ENCODE data around the gene TULP1. TPM values are rescaled to one million over a fixed set of nuclear protein-coding genes. Genes with fewer than 3 reads are reported as not detected.
A peak's percentile ranks its signal among the peaks of the same experiment; 100 is the strongest.

TULP1 gene
- total and polyA plus RNA-seq, 2 of the 13 experiments (the other 11 are each of a cell fraction or from before 2014, with no cell fraction given), result not detected

DNA sequence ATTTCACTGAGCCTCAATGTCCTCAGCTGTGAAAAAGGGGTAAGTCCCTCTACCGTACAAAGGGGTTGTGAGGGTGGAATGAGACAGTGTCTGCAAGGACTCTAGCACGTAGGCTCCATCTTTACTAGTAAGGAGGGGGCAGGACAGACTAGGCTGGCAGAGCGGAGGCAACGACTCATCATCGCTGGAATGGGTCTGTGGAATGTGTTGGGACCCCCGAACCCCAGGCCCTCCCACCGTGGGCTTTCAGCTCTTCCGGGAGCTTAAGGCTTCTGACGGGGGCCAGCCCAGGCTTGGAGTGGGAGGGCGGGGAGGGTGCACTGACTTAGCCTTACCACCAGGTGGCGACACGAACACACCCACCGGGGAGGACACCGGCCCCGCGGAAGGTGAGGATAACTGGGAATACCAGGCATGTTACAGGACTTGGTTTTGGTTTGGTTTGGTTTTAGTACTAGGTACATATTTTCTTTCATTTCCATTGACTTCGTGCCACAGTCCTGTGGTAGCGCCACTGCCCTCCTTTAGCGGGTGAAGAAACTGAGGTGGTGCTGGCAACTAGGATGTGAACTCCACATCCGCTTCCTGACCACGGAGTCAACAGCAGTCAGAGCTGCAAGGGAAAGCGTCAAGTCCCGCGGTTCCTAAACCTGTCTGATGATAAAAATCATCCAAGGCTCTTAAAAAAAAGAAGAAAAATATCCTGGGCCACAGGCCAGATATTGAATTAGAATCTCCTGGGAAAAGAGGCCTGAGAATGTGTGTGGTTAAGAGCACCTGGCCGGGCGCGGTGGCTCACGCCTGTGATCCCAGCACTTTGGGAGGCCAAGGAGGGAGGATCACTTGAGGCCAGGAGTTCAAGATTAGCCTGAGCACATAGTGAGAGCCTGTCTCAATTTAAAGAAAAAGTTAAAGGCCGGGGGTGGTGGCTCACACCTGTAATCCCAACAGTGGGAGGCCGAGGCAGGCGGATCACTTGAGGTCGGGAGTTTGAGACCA lies 10.3 kb upstream of the TULP1 start (continued):
- TF ChIP-seq, protein P1, sequence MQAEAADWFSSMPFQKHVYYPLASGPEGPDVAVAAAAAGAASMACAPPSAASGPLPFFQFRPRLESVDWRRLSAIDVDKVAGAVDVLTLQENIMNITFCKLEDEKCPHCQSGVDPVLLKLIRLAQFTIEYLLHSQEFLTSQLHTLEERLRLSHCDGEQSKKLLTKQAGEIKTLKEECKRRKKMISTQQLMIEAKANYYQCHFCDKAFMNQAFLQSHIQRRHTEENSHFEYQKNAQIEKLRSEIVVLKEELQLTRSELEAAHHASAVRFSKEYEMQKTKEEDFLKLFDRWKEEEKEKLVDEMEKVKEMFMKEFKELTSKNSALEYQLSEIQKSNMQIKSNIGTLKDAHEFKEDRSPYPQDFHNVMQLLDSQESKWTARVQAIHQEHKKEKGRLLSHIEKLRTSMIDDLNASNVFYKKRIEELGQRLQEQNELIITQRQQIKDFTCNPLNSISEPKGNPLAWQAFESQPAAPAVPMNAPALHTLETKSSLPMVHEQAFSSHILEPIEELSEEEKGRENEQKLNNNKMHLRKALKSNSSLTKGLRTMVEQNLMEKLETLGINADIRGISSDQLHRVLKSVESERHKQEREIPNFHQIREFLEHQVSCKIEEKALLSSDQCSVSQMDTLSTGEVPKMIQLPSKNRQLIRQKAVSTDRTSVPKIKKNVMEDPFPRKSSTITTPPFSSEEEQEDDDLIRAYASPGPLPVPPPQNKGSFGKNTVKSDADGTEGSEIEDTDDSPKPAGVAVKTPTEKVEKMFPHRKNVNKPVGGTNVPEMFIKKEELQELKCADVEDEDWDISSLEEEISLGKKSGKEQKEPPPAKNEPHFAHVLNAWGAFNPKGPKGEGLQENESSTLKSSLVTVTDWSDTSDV (CRISPR knock-in tag; IDR thresholded peaks at IDR 0.05), result no peak
- TF ChIP-seq PLRG1 (conservative IDR thresholded peaks at IDR 0.05) (no peak), GTF3A (CRISPR knock-in tag; conservative IDR thresholded peaks at IDR 0.05) (no peak), SSRP1 (CRISPR knock-in tag; IDR thresholded peaks at IDR 0.05) (0 out of 2 replicates have a peak, but pooled peaks have one; percentile 50), HHEX (CRISPR knock-in tag; IDR thresholded peaks at IDR 0.05) (no peak), ZNF598 (CRISPR knock-in tag; IDR thresholded peaks at IDR 0.05; ENCODE audit: borderline replicate concordance) (no peak), SMYD3 (CRISPR knock-in tag; IDR thresholded peaks at IDR 0.05) (no peak), ZNF781 (CRISPR knock-in tag; IDR thresholded peaks at IDR 0.05; ENCODE audit: borderline replicate concordance, not compliant biosample characterization) (no peak), FOXO1 (CRISPR knock-in tag; IDR thresholded peaks at IDR 0.05) (no peak), ZNF761 (CRISPR knock-in tag; conservative IDR thresholded peaks at IDR 0.05) (0 out of 2 replicates have a peak, but pooled peaks have one; percentile 30), SNAI1 (CRISPR knock-in tag; IDR thresholded peaks at IDR 0.05; ENCODE audit: borderline replicate concordance) (no peak), ZNF33B (CRISPR knock-in tag; IDR thresholded peaks at IDR 0.05) (no peak), MAFG (CRISPR knock-in tag; IDR thresholded peaks at IDR 0.05) (no peak), ZEB1 (IDR thresholded peaks at IDR 0.05; ENCODE audit: insufficient replicate concordance, low read depth) (no peak)
- TF ChIP-seq, protein P2, sequence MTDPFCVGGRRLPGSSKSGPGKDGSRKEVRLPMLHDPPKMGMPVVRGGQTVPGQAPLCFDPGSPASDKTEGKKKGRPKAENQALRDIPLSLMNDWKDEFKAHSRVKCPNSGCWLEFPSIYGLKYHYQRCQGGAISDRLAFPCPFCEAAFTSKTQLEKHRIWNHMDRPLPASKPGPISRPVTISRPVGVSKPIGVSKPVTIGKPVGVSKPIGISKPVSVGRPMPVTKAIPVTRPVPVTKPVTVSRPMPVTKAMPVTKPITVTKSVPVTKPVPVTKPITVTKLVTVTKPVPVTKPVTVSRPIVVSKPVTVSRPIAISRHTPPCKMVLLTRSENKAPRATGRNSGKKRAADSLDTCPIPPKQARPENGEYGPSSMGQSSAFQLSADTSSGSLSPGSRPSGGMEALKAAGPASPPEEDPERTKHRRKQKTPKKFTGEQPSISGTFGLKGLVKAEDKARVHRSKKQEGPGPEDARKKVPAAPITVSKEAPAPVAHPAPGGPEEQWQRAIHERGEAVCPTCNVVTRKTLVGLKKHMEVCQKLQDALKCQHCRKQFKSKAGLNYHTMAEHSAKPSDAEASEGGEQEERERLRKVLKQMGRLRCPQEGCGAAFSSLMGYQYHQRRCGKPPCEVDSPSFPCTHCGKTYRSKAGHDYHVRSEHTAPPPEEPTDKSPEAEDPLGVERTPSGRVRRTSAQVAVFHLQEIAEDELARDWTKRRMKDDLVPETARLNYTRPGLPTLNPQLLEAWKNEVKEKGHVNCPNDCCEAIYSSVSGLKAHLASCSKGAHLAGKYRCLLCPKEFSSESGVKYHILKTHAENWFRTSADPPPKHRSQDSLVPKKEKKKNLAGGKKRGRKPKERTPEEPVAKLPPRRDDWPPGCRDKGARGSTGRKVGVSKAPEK (CRISPR knock-in tag; IDR thresholded peaks at IDR 0.05; ENCODE audit: borderline replicate concordance), result peak; percentile 96; the same call in 1 of the 2 replicates
- TF ChIP-seq, protein P3, sequence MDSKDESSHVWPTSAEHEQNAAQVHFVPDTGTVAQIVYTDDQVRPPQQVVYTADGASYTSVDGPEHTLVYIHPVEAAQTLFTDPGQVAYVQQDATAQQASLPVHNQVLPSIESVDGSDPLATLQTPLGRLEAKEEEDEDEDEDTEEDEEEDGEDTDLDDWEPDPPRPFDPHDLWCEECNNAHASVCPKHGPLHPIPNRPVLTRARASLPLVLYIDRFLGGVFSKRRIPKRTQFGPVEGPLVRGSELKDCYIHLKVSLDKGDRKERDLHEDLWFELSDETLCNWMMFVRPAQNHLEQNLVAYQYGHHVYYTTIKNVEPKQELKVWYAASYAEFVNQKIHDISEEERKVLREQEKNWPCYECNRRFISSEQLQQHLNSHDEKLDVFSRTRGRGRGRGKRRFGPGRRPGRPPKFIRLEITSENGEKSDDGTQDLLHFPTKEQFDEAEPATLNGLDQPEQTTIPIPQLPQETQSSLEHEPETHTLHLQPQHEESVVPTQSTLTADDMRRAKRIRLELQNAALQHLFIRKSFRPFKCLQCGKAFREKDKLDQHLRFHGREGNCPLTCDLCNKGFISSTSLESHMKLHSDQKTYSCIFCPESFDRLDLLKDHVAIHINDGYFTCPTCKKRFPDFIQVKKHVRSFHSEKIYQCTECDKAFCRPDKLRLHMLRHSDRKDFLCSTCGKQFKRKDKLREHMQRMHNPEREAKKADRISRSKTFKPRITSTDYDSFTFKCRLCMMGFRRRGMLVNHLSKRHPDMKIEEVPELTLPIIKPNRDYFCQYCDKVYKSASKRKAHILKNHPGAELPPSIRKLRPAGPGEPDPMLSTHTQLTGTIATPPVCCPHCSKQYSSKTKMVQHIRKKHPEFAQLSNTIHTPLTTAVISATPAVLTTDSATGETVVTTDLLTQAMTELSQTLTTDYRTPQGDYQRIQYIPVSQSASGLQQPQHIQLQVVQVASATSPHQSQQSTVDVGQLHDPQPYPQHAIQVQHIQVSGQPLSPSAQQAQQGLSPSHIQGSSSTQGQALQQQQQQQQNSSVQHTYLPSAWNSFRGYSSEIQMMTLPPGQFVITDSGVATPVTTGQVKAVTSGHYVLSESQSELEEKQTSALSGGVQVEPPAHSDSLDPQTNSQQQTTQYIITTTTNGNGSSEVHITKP (CRISPR knock-in tag; IDR thresholded peaks at IDR 0.05; ENCODE audit: low read depth), result no peak
- TF ChIP-seq, protein P4, sequence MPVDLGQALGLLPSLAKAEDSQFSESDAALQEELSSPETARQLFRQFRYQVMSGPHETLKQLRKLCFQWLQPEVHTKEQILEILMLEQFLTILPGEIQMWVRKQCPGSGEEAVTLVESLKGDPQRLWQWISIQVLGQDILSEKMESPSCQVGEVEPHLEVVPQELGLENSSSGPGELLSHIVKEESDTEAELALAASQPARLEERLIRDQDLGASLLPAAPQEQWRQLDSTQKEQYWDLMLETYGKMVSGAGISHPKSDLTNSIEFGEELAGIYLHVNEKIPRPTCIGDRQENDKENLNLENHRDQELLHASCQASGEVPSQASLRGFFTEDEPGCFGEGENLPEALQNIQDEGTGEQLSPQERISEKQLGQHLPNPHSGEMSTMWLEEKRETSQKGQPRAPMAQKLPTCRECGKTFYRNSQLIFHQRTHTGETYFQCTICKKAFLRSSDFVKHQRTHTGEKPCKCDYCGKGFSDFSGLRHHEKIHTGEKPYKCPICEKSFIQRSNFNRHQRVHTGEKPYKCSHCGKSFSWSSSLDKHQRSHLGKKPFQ (CRISPR knock-in tag; IDR thresholded peaks at IDR 0.05; ENCODE audit: insufficient replicate concordance), result no peak
